ENCODE measurements around the gene ORC6.
A peak's percentile ranks its signal among the peaks of the same experiment; 100 is the strongest.

GRCh38 chr16:46688101-46688653, 1.3 kb upstream of the ORC6 start:
- TF ChIP-seq CTCF (IDR thresholded peaks at IDR 0.05) (peak in 2 of 5 experiments; percentile 27 to 38), POLR2A (IDR thresholded peaks at IDR 0.05) (no peak), EP300 (IDR thresholded peaks at IDR 0.05; ENCODE audit: low read depth) (no peak), POLR2AphosphoS5 (IDR thresholded peaks at IDR 0.05) (no peak)
